Trophoblast cell (in vitro differentiated cells and primary cell): ENCODE results near the gene CACNA2D3.
A peak's percentile ranks its signal among the peaks of the same experiment; 100 is the strongest.

Source experiments
- DNase-seq, 2 donors: peaks; one replicate each; pipeline ENCODE4 v3.0.0-alpha.2; 2016
- H2AFZ ChIP-seq: 2 replicates; pipeline ENCODE4 v1.6.1; 2013; ENCODE audit warnings: low read length, moderate library complexity, mild to moderate bottlenecking; ENCODE audit not compliant: insufficient read depth, poor library complexity
- H2AK5ac ChIP-seq: 2 replicates; pipeline ENCODE4 v1.6.1; 2013; ENCODE audit warnings: mild to moderate bottlenecking, low read length
- H2BK120ac ChIP-seq: 2 replicates; pipeline ENCODE4 v1.6.1; 2013; ENCODE audit warnings: low read length, mild to moderate bottlenecking, moderate library complexity; ENCODE audit not compliant: insufficient read depth, poor library complexity
- H2BK12ac ChIP-seq: 2 replicates; pipeline ENCODE4 v1.6.1; 2013; ENCODE audit warnings: mild to moderate bottlenecking, low read length, moderate library complexity
- H2BK5ac ChIP-seq: 2 replicates; pipeline ENCODE4 v1.6.1; 2013; ENCODE audit warnings: low read length, low read depth, moderate library complexity, mild to moderate bottlenecking; ENCODE audit not compliant: poor library complexity
- H3K14ac ChIP-seq: 2 replicates; pipeline ENCODE4 v1.6.1; 2013; ENCODE audit warnings: mild to moderate bottlenecking, low read length
- H3K18ac ChIP-seq: 2 replicates; pipeline ENCODE4 v1.6.1; 2013; ENCODE audit warnings: mild to moderate bottlenecking, low read length
- H3K23ac ChIP-seq: 2 replicates; pipeline ENCODE4 v1.6.1; 2013; ENCODE audit warnings: low read length
- H3K27ac ChIP-seq: 2 replicates; pipeline ENCODE4 v1.5.1; 2013; ENCODE audit warnings: low read depth, mild to moderate bottlenecking, inconsistent platforms, low read length, moderate library complexity
- H3K27me3 ChIP-seq: 2 replicates; pipeline ENCODE4 v1.6.1; 2013; ENCODE audit warnings: inconsistent platforms, mild to moderate bottlenecking, low read length, moderate library complexity; ENCODE audit not compliant: insufficient read depth
- H3K36me3 ChIP-seq, 2 experiments: 1 replicate in 1 of 2; 2 replicates in 1 of 2; pipeline ENCODE4 v1.6.1; 2013; ENCODE audit warnings: low read length in 2 of 2, mild to moderate bottlenecking in 2 of 2, moderate library complexity in 1 of 2; ENCODE audit not compliant: insufficient read depth in 2 of 2, control insufficient read depth in 1 of 2
- H3K4ac ChIP-seq: 2 replicates; pipeline ENCODE4 v1.6.1; 2013; ENCODE audit warnings: low read depth, mild to moderate bottlenecking, low read length, moderate library complexity
- H3K4me1 ChIP-seq, 2 experiments: 1 replicate in 1 of 2; 2 replicates in 1 of 2; pipeline ENCODE4 v1.6.1; 2013; ENCODE audit warnings: low read length in 2 of 2, mild to moderate bottlenecking in 2 of 2, moderate library complexity in 1 of 2; ENCODE audit not compliant: insufficient read depth in 2 of 2, control insufficient read depth in 1 of 2
- H3K4me2 ChIP-seq: 2 replicates; pipeline ENCODE4 v1.6.1; 2013; ENCODE audit warnings: inconsistent platforms, mild to moderate bottlenecking, low read length, moderate library complexity
- H3K4me3 ChIP-seq: 2 replicates; pipeline ENCODE4 v1.5.1; 2013; ENCODE audit warnings: mild to moderate bottlenecking, low read depth, low read length, inconsistent platforms
- H3K79me1 ChIP-seq: one replicate; pipeline ENCODE4 v1.6.1; 2013; ENCODE audit warnings: low read length
- H3K79me2 ChIP-seq: 2 replicates; pipeline ENCODE4 v1.6.1; 2013; ENCODE audit warnings: low read length, mild to moderate bottlenecking; ENCODE audit not compliant: control insufficient read depth, insufficient read depth, poor library complexity
- H3K9ac ChIP-seq: 2 replicates; pipeline ENCODE4 v1.6.1; 2013; ENCODE audit warnings: mild to moderate bottlenecking, low read length
- H3K9me3 ChIP-seq: 2 replicates; pipeline ENCODE4 v1.6.1; 2013; ENCODE audit warnings: low read depth, mild to moderate bottlenecking, control low read depth, inconsistent platforms, low read length; ENCODE audit not compliant: insufficient read depth
- H4K12ac ChIP-seq: 2 replicates; pipeline ENCODE4 v1.6.1; 2013; ENCODE audit warnings: low read depth, mild to moderate bottlenecking, low read length, moderate library complexity
- H4K8ac ChIP-seq: 2 replicates; pipeline ENCODE4 v1.6.1; 2013; ENCODE audit warnings: low read depth, mild to moderate bottlenecking, low read length, moderate library complexity
- H4K91ac ChIP-seq: one replicate; pipeline ENCODE4 v1.6.1; 2013; ENCODE audit warnings: low read depth, mild to moderate bottlenecking, low read length, moderate library complexity
- WGBS: extraction: QIAGEN DNeasy Blood & Tissue Kit; methylation state at CpG from one replicate; pipeline ENCODE4 v1.1.7; 2013; ENCODE audit warnings: missing lambda C conversion rate; ENCODE audit not compliant: insufficient read length, insufficient coverage; ENCODE audit errors: extremely low coverage; 5-methylcytosine and 5-hydroxymethylcytosine counted together

Gene CACNA2D3

DNA sequence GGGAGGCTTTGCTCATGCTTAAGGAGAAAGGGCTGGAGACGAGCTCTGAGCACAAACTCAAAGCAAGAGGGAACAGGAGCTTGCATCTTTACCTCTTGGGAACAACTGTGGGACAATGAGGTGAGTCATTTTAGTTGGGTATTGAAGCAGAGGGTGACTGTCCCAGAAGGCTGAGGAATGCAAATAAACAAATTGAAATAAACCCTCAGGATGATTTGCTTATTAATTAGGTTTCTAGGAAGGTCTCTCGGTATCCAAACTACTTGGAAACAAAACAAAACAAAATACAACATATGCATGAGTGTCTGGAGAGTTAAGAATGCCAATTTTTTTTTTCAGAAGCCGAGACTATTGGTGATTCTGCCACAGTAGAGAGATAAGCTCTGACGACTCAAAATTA lies 38.4 kb upstream of the CACNA2D3 start:
- Histone ChIP-seq H3K9ac (no peak overlapping the region), H2AFZ (no peak overlapping the region), H3K4ac (no peak overlapping the region), H4K12ac (no peak overlapping the region), H3K27me3 (peaks cover 9% of the 10 kb centered on the region), H2BK120ac (no peak overlapping the region), H3K14ac (no peak overlapping the region), H2BK5ac (no peak overlapping the region), H3K79me2 (no peaks in the 10 kb centered on the region), H3K4me2 (no peak overlapping the region), H3K79me1 (no peaks in the 10 kb centered on the region), H3K36me3 (no peaks in the 10 kb centered on the region), H3K4me1 (peaks cover 0 to 4% of the 10 kb centered on the region in 2 experiments), H3K9me3 (no peaks in the 10 kb centered on the region), H4K8ac (no peak overlapping the region), H2BK12ac (no peak overlapping the region), H3K27ac (no peak overlapping the region), H3K23ac (no peak overlapping the region), H2AK5ac (no peak overlapping the region), H3K18ac (no peak overlapping the region), H4K91ac (no peak overlapping the region), H3K4me3 (no peak overlapping the region)
- WGBS = no CpG with 5 or more reads among the region's 4 CpGs
- no peak for DNase-seq

DNA sequence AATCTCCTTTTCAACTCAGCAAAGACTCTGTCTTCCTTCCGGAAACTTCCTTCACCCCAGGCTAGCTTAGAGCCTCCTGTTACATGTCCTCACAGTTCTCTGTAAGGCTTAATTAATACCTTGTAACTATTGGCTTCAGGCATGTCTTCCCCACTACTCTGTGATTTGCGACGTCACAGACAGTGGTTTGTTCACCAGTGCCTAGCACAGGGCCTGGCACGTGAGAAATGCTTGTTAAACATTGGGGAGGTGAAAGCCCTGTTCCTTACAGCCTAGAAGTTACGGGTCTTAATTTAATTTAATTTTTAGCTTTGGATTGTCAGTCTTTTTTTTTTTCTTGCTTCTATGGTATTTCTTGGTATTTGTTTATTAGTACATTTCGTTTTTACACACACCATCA lies 36.4 kb upstream of the CACNA2D3 start:
- H3K18ac ChIP-seq = no peak overlapping the region
- no peak overlapping the region for H2AFZ ChIP-seq
- H3K36me3 ChIP-seq = no peaks in the 10 kb centered on the region
- peak in 1 of 2 donors; percentile 9 for DNase-seq
- H2AK5ac ChIP-seq = no peak overlapping the region
- H4K91ac ChIP-seq = no peak overlapping the region
- no peak overlapping the region for H3K9ac ChIP-seq
- H3K27me3 ChIP-seq = peaks cover 9% of the 10 kb centered on the region
- no peak overlapping the region for H2BK5ac ChIP-seq
- H3K4me2 ChIP-seq = no peak overlapping the region
- H3K4me3 ChIP-seq = no peak overlapping the region
- no peak overlapping the region for H3K27ac ChIP-seq
- peaks cover 0 to 4% of the 10 kb centered on the region in 2 experiments for H3K4me1 ChIP-seq
- no peak overlapping the region for H3K23ac ChIP-seq
- H3K79me2 ChIP-seq = no peaks in the 10 kb centered on the region
- H4K12ac ChIP-seq = no peak overlapping the region
- no CpG with 5 or more reads among the region's 6 CpGs for WGBS
- no peak overlapping the region for H2BK12ac ChIP-seq
- no peak overlapping the region for H3K14ac ChIP-seq
- no peaks in the 10 kb centered on the region for H3K79me1 ChIP-seq
- H3K9me3 ChIP-seq = no peaks in the 10 kb centered on the region
- H2BK120ac ChIP-seq = no peak overlapping the region
- no peak overlapping the region for H4K8ac ChIP-seq
- H3K4ac ChIP-seq = no peak overlapping the region

DNA sequence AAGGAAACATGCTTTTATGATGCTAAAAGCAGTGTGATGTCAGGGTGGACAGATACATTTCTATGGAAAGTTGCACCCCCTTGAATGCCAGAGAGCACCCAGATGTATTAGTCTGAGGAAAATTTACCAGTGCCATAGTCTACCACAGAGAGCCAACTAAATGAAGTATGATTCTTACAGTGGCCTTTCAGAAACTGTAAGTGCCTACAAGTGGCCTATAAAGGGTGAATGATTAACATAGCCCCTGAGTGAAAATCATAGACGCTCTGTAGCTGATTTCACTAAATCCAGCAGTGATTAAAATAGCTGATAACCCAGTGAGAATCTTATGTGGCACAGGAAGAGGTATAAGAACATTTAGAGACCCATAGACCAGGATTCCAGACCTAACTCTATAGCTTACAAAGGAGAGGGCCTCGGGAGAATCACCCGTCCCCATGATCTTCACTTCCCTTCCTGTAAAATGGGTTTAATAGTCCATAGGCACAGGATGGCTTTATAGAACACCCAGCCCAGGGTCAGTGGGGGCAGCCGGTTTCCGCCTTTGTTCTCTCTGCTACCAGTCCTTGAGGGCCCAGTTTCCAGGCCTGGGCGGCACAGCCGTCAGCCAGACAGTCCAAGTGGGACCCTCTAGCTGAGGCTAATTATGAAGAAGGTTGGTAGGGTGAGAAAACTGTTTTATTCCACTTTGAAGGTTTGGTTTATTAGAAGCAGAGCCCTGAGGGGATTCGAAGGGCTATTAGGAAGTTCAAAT lies 35.5 kb upstream of the CACNA2D3 start:
- no peak overlapping the region for H3K4me2 ChIP-seq
- H3K18ac ChIP-seq = no peak overlapping the region
- no peak overlapping the region for H3K9ac ChIP-seq
- H3K9me3 ChIP-seq = no peaks in the 10 kb centered on the region
- WGBS = no CpG with 5 or more reads among the region's 8 CpGs
- DNase-seq = no peak
- no peak overlapping the region for H2BK120ac ChIP-seq
- no peak overlapping the region for H3K14ac ChIP-seq
- no peaks in the 10 kb centered on the region for H3K36me3 ChIP-seq
- H3K79me1 ChIP-seq = no peaks in the 10 kb centered on the region
- H2BK5ac ChIP-seq = no peak overlapping the region
- H4K8ac ChIP-seq = no peak overlapping the region
- no peak overlapping the region for H2AFZ ChIP-seq
- H3K4ac ChIP-seq = no peak overlapping the region
- no peak overlapping the region for H4K12ac ChIP-seq
- peaks cover 0 to 4% of the 10 kb centered on the region in 2 experiments for H3K4me1 ChIP-seq
- H3K79me2 ChIP-seq = no peaks in the 10 kb centered on the region
- H3K27me3 ChIP-seq = peaks cover 9% of the 10 kb centered on the region
- no peak overlapping the region for H2AK5ac ChIP-seq
- no peak overlapping the region for H4K91ac ChIP-seq
- H3K27ac ChIP-seq = no peak overlapping the region
- H2BK12ac ChIP-seq = no peak overlapping the region
- no peak overlapping the region for H3K23ac ChIP-seq
- no peak overlapping the region for H3K4me3 ChIP-seq

DNA sequence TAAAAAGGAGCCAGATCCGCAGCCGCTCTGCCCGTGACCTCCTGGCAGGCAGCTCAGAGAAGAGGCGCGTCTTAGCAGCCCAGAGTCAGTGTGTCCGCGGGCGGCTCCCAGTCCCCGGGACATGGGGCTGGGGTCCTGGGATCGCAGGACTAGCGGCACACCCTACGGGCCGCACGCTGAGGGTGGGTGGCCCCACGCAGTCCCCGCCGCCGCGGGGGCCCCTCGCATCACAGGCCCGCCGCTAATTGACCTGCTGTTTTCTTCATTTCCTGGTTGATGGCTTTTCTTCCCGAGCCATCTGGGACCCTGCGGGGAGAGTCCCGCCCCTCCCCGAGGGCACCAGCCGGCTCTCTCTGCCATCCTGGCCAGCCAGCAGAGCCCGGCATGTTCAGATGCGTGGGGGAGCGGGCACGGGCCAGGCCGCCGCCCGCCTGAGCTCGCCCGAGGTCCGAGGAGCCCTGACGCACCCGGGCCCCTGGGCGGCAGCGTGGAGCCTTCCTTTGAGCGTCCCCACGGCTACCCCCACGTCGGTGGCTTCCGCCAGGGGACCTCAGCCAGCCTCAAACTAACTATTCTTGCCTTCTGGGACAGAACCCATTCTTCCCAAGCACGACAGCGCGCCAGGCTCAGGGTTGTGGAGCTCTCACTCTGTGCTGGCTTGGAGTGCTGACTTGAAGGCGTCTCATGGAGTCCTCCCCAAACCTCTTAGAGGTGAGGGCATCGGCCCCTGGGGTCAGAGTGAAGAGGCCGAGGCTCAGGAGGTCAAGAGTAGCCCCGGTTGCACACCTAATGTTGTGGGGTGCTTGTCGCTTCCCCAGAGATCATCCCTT lies 34.6 kb upstream of the CACNA2D3 start:
- Histone ChIP-seq H3K9ac (no peak overlapping the region), H2AK5ac (no peak overlapping the region), H2BK12ac (no peak overlapping the region), H3K9me3 (no peaks in the 10 kb centered on the region), H3K4ac (no peak overlapping the region), H3K18ac (no peak overlapping the region), H3K4me1 (peaks cover 0 to 4% of the 10 kb centered on the region in 2 experiments), H3K4me2 (peak overlapping the region; percentile 71), H3K79me2 (no peaks in the 10 kb centered on the region), H2AFZ (peak overlapping the region; percentile 5), H4K12ac (no peak overlapping the region), H3K36me3 (no peaks in the 10 kb centered on the region), H3K79me1 (no peaks in the 10 kb centered on the region), H3K23ac (no peak overlapping the region), H3K4me3 (peak overlapping the region; percentile 36), H4K91ac (no peak overlapping the region), H3K27me3 (peaks cover 9% of the 10 kb centered on the region), H2BK5ac (no peak overlapping the region), H3K14ac (no peak overlapping the region), H2BK120ac (no peak overlapping the region), H3K27ac (no peak overlapping the region), H4K8ac (no peak overlapping the region)
- DNase-seq = peak in 1 of 2 donors; percentile 27
- WGBS = no CpG with 5 or more reads among the region's 54 CpGs
